IMR-90 (cell line): ENCODE results near the gene VWA8. TPM values are rescaled to one million over a fixed set of nuclear protein-coding genes. Genes with fewer than 3 reads are reported as not detected.

Experiments used
- ATAC-seq: fragments of 200-7000 bp; cut with Tn5 transposase; 2 replicates; pipeline ENCODE4 v1.9.1; 2020; ENCODE audit warnings: low read depth, mild to moderate bottlenecking, moderate library complexity
- BruUV-seq: library from RNA; stranded (reverse); fragments of 400-500 nt; replicated peaks from 2 replicates; lab custom pipeline; 2021; lab: Mats Ljungman, UMichigan
- CTCF ChIA-PET: fragments of 300-600 bp; formaldehyde crosslinking; extraction: SDS; loops from one replicate; lab custom pipeline; 2021; ENCODE audit warnings: antibody characterized with exemption; lab: Yijun Ruan, JAX
- POLR2A ChIA-PET: fragments of 300-600 bp; sonication (Branson Sonifier 250); formaldehyde crosslinking; loops from one replicate; lab custom pipeline; 2022; ENCODE audit warnings: antibody characterized with exemption; ENCODE audit not compliant: unreplicated experiment; lab: Charles Lee
- DNase-seq: peaks from one replicate; pipeline ENCODE4 v3.0.0; 2013
- H2AFZ ChIP-seq: replicated peaks from 2 replicates; pipeline ENCODE3; 2013; ENCODE audit warnings: low read length, mild to moderate bottlenecking; ENCODE audit not compliant: poor library complexity
- H2AK5ac ChIP-seq: 2 replicates; pipeline ENCODE4 v1.6.1; 2013; ENCODE audit warnings: low read depth, low read length, inconsistent platforms
- H2AK9ac ChIP-seq: replicated peaks from 2 replicates; pipeline ENCODE3; 2013; ENCODE audit warnings: mild to moderate bottlenecking, low read depth, low read length, moderate library complexity; ENCODE audit not compliant: poor library complexity
- H2BK120ac ChIP-seq: 2 replicates; pipeline ENCODE4 v1.6.1; 2013; ENCODE audit warnings: low read depth, low read length, inconsistent platforms
- H2BK15ac ChIP-seq: 3 replicates; pipeline ENCODE4 v1.6.1; 2013; ENCODE audit warnings: low read depth, low read length, inconsistent platforms
- H2BK20ac ChIP-seq: 2 replicates; pipeline ENCODE4 v1.6.1; 2013; ENCODE audit warnings: low read depth, mild to moderate bottlenecking, inconsistent platforms, low read length, moderate library complexity
- H2BK5ac ChIP-seq: 2 replicates; pipeline ENCODE4 v1.6.1; 2013; ENCODE audit warnings: mild to moderate bottlenecking, low read depth, low read length, inconsistent platforms; ENCODE audit not compliant: poor library complexity, severe bottlenecking
- H3K14ac ChIP-seq: replicated peaks from 2 replicates; pipeline ENCODE4 v1.6.1; 2013; ENCODE audit warnings: low read depth, low read length, inconsistent platforms
- H3K18ac ChIP-seq: 2 replicates; pipeline ENCODE4 v1.6.1; 2013; ENCODE audit warnings: low read depth, low read length, control low read depth
- H3K23ac ChIP-seq: 2 replicates; pipeline ENCODE4 v1.6.1; 2013; ENCODE audit warnings: low read depth, low read length, inconsistent platforms
- H3K27ac ChIP-seq: 2 replicates; pipeline ENCODE4 v1.5.1; 2013; ENCODE audit warnings: mild to moderate bottlenecking, control low read depth, low read length; ENCODE audit not compliant: insufficient read depth
- H3K27me3 ChIP-seq: 2 replicates; pipeline ENCODE4 v1.6.1; 2013; ENCODE audit warnings: low read length; ENCODE audit not compliant: control insufficient read depth, insufficient read depth
- H3K36me3 ChIP-seq: 2 replicates; pipeline ENCODE4 v1.6.1; 2013; ENCODE audit warnings: low read length, mixed read lengths; ENCODE audit not compliant: control insufficient read depth, insufficient read depth
- H3K4ac ChIP-seq: 2 replicates; pipeline ENCODE4 v1.6.1; 2013; ENCODE audit warnings: low read depth, low read length, inconsistent platforms
- H3K4me1 ChIP-seq: 2 replicates; pipeline ENCODE4 v1.6.1; 2013; ENCODE audit warnings: low read length, mixed read lengths; ENCODE audit not compliant: control insufficient read depth, insufficient read depth
- H3K4me2 ChIP-seq: 2 replicates; pipeline ENCODE4 v1.6.1; 2013; ENCODE audit warnings: low read depth, mild to moderate bottlenecking, control low read depth, low read length, moderate library complexity
- H3K4me3 ChIP-seq: 2 replicates; pipeline ENCODE4 v1.5.1; 2013; ENCODE audit warnings: low read depth, mild to moderate bottlenecking, control low read depth, low read length, moderate library complexity; ENCODE audit not compliant: insufficient read depth
- H3K56ac ChIP-seq: 2 replicates; pipeline ENCODE4 v1.6.1; 2013; ENCODE audit warnings: low read length, inconsistent platforms; ENCODE audit not compliant: insufficient read depth; ENCODE audit errors: extremely low read depth
- H3K79me1 ChIP-seq, 2 experiments: 2 replicates each; pipeline ENCODE4 v1.6.1; 2013; ENCODE audit warnings: low read length in 2 of 2, inconsistent platforms in 1 of 2, low read depth in 1 of 2
- H3K9ac ChIP-seq: 2 replicates; pipeline ENCODE4 v1.6.1; 2013; ENCODE audit warnings: low read depth, low read length, control low read depth
- H3K9me1 ChIP-seq: 2 replicates; pipeline ENCODE4 v1.6.1; 2013; ENCODE audit warnings: low read length, inconsistent platforms; ENCODE audit not compliant: insufficient read depth
- H3K9me3 ChIP-seq: 2 replicates; pipeline ENCODE4 v1.6.1; 2013; ENCODE audit warnings: low read length; ENCODE audit not compliant: control insufficient read depth, insufficient read depth
- H4K20me1 ChIP-seq: 2 replicates; pipeline ENCODE4 v1.6.1; 2013; ENCODE audit warnings: low read length, inconsistent platforms; ENCODE audit not compliant: insufficient read depth
- H4K5ac ChIP-seq: 2 replicates; pipeline ENCODE4 v1.6.1; 2013; ENCODE audit warnings: mild to moderate bottlenecking, low read depth, low read length, control low read depth
- H4K8ac ChIP-seq, 2 experiments: 2 replicates each; pipeline ENCODE4 v1.6.1; 2013; ENCODE audit warnings: low read depth in 2 of 2, low read length in 2 of 2, control low read depth in 1 of 2, inconsistent platforms in 1 of 2
- H4K91ac ChIP-seq: 2 replicates; pipeline ENCODE4 v1.6.1; 2013; ENCODE audit warnings: low read depth, low read length, inconsistent platforms; ENCODE audit not compliant: insufficient read depth
- MAFK ChIP-seq: IDR thresholded peaks from 2 replicates; pipeline ENCODE4 v1.6.1; 2012; ENCODE audit warnings: low read depth, low read length, improper control_type of control experiment
- MAZ ChIP-seq: IDR thresholded peaks from 2 replicates; pipeline ENCODE4 v1.6.1; 2012; ENCODE audit warnings: low read depth, mild to moderate bottlenecking, low read length, improper control_type of control experiment, moderate library complexity, borderline replicate concordance
- MXI1 ChIP-seq: IDR thresholded peaks from 2 replicates; pipeline ENCODE4 v1.6.1; 2012; ENCODE audit warnings: low read depth, mild to moderate bottlenecking, low read length, moderate library complexity, borderline replicate concordance
- RCOR1 ChIP-seq: IDR thresholded peaks from 2 replicates; pipeline ENCODE4 v1.6.1; 2012; ENCODE audit warnings: mild to moderate bottlenecking, low read length, improper control_type of control experiment; ENCODE audit not compliant: insufficient replicate concordance
- dilution Hi-C: fragments of 300-500 bp; cut with HindIII; formaldehyde crosslinking; loops from one replicate; pipeline ENCODE4 v1.14.3; 2018; ENCODE audit warnings: low sequenced_read_pairs; ENCODE audit not compliant: unreplicated experiment
- in situ Hi-C: fragments of 300-500 bp; cut with MboI; formaldehyde crosslinking; loops from 3 replicates; pipeline ENCODE4 v1.14.3; 2019; ENCODE audit warnings: low sequenced_read_pairs, inconsistent platforms, mixed read lengths
- intact Hi-C: fragments of 100-400 bp; cut with micrococcal nuclease; formaldehyde crosslinking; loops from 2 replicates; pipeline ENCODE4 v1.10.0; 2022
- polyA plus RNA-seq, 3 experiments: library from polyadenylated mRNA; depleted of rRNA; stranded (reverse); fragments of >200 nt; gene quantifications; 2 replicates each; pipeline ENCODE4 v1.2.3, GENCODE V29; 2012; ENCODE audit warnings: low replicate concordance in 1 of 3
- total RNA-seq: library from RNA; depleted of rRNA; stranded (reverse); fragments of >200 nt; gene quantifications from 2 replicates; pipeline ENCODE4 v1.2.3, GENCODE V29; 2012

The VWA8 gene
- total and polyA plus RNA-seq, 2 of the 4 experiments (the other 2 are of a cell fraction) = 5.9 to 18.3 TPM

GRCh38 chr13:41956272-41956671 is 4.6 kb downstream of the VWA8 start:
- Histone ChIP-seq H2BK15ac (no peak overlapping the region), H2AK5ac (no peak overlapping the region), H2BK20ac (no peak overlapping the region), H4K8ac (no peak overlapping the region), H4K5ac (no peak overlapping the region), H3K4ac (no peak overlapping the region), H2AFZ (no peak overlapping the region), H3K56ac (no peak overlapping the region), H3K14ac (no peak overlapping the region), H3K4me1 (peaks cover 2% of the 10 kb centered on the region; the same call in 1 of the 2 replicates), H3K27ac (no peak overlapping the region), H3K4me3 (no peak overlapping the region), H4K20me1 (no peaks in the 10 kb centered on the region; the same call in 1 of the 2 replicates), H3K79me1 (peaks cover 26 to 46% of the 10 kb centered on the region in 2 experiments), H3K23ac (no peak overlapping the region), H2BK120ac (no peak overlapping the region), H3K9me3 (no peaks in the 10 kb centered on the region), H3K36me3 (no peaks in the 10 kb centered on the region), H2BK5ac (no peak overlapping the region), H3K9me1 (no peaks in the 10 kb centered on the region), H4K91ac (no peak overlapping the region), H3K4me2 (no peak overlapping the region), H3K27me3 (no peaks in the 10 kb centered on the region), H2AK9ac (no peak overlapping the region), H3K9ac (no peak overlapping the region), H3K18ac (no peak overlapping the region)
- ATAC-seq = no peak
- no peak for TF ChIP-seq MXI1
- TF ChIP-seq MAFK = no peak
- TF ChIP-seq MAZ = no peak
- no peak for TF ChIP-seq RCOR1
- CTCF ChIA-PET = no interaction called here
- no TSS peak for BruUV-seq
- POLR2A ChIA-PET = no interaction called here
- intact Hi-C loops (no loop called here), in situ Hi-C loops (no loop called here), dilution Hi-C loops (no loop called here)
- DNase-seq = no peak
